BJ (cell line): Measurements from ENCODE around the gene MBTPS1. TPM values are rescaled to one million over a fixed set of nuclear protein-coding genes. Genes with fewer than 3 reads are reported as not detected.

Experiments used
- CTCF ChIA-PET: fragments of 350-600 bp; formaldehyde crosslinking; extraction: SDS; loops from one replicate; lab custom pipeline; 2021; ENCODE audit warnings: antibody characterized with exemption, inconsistent platforms; lab: Yijun Ruan, JAX
- POLR2A ChIA-PET: fragments of 300-600 bp; sonication (Branson Sonifier 250); formaldehyde crosslinking; extraction: SDS; loops from one replicate; lab custom pipeline; 2021; ENCODE audit warnings: antibody characterized with exemption; lab: Charles Lee
- DNase-seq: peaks from one replicate; pipeline ENCODE4 v3.0.0-alpha.2; 2011; ENCODE audit warnings: low read depth
- H3K27me3 ChIP-seq: 2 replicates; pipeline ENCODE4 v1.6.0; 2011; ENCODE audit warnings: low read length; ENCODE audit not compliant: control insufficient read depth, insufficient read depth
- H3K36me3 ChIP-seq: 2 replicates; pipeline ENCODE4 v1.5.1; 2011; ENCODE audit warnings: low read length; ENCODE audit not compliant: control insufficient read depth, insufficient read depth
- H3K4me3 ChIP-seq: 2 replicates; pipeline ENCODE4 v1.5.1; 2011; ENCODE audit warnings: low read depth, mild to moderate bottlenecking, control low read depth, low read length
- polyA plus RNA-seq: library from polyadenylated mRNA; depleted of rRNA; stranded (reverse); fragments of >200 nt; gene quantifications from 2 replicates; pipeline ENCODE4 v1.2.3, GENCODE V29; 2011
- TF ChIP-seq, protein P1 (sequence below): IDR thresholded peaks from 2 replicates; pipeline ENCODE4 v1.5.1; 2011; ENCODE audit warnings: low read depth, mild to moderate bottlenecking, control low read depth, inconsistent platforms, low read length, moderate library complexity; ENCODE audit not compliant: insufficient read depth

The MBTPS1 gene
- polyA plus RNA-seq, 1 experiment = 72.6 TPM

DNA sequence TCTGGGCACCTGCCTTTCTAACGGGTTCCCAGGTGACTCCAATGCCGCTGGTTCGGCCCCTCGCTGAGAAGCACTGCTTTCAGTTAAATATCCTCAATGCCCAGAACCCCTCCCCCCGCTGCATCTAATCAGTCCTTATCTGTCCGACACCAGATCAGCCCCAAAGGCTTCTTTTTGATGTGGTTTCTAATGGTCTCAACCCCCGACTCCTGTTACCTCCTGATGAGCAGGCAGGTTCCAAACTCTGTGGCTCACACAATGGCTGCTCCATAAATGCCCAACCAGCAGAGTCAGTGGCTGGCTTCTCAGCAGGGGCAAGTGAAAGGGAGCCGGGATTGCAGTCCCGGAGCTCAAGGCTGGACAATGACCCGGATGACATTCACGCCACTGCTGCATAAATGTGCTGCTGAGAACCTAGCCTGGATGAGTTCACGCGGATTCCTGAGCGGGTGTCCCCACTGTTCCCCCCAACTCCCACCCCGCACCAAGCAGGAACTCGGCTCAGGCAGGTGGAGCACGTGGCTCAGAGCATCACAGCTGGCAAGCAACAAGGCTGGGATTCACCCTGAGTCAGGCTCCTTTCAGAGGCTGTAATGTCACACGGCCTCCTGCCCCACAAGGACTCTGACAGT is 73.1 kb downstream of the MBTPS1 start:
- DNase-seq = no peak
- Histone ChIP-seq H3K27me3 (peaks cover 29% of the 10 kb centered on the region), H3K4me3 (no peak overlapping the region), H3K36me3 (no peaks in the 10 kb centered on the region)
- POLR2A ChIA-PET = no interaction called here
- TF ChIP-seq, protein P1, sequence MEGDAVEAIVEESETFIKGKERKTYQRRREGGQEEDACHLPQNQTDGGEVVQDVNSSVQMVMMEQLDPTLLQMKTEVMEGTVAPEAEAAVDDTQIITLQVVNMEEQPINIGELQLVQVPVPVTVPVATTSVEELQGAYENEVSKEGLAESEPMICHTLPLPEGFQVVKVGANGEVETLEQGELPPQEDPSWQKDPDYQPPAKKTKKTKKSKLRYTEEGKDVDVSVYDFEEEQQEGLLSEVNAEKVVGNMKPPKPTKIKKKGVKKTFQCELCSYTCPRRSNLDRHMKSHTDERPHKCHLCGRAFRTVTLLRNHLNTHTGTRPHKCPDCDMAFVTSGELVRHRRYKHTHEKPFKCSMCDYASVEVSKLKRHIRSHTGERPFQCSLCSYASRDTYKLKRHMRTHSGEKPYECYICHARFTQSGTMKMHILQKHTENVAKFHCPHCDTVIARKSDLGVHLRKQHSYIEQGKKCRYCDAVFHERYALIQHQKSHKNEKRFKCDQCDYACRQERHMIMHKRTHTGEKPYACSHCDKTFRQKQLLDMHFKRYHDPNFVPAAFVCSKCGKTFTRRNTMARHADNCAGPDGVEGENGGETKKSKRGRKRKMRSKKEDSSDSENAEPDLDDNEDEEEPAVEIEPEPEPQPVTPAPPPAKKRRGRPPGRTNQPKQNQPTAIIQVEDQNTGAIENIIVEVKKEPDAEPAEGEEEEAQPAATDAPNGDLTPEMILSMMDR = no peak
- CTCF ChIA-PET = interaction anchor here (0.5 to 6.6 kb wide), 3 partner anchors 8 to 87 kb away, joined by 4 to 34 read pairs (median 5); no protein-coding TSS in a partner anchor

DNA sequence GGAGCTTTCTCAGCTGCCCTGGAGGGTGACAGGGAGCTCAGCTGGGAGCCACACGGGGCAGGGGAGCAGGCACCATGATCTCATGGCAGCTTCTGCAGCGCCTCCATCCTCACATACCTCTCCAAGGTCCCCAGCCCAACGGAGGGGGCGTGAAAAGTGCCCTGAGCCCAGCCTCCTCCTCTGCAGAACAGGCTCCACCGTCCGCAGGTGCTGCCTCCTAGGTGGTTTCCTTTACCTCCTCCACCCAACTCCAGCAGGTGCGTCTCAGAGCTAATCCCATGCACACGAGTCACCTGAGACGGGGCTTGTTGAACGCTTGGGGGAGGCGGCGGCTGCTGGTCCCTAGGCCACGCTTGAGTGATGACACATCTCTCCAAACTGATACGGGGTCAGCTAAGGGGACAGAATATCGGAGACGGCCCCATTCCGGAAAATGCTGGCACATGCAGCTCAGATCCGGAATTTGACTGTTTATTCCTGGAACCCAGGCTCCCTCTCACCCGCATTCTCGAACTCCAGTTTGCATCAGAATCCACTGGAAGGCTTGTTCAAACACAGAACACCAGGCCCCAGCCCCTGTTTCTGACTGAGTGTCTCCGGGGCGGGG is 73.8 kb downstream of the MBTPS1 start:
- TF ChIP-seq, protein P1 = no peak
- Histone ChIP-seq H3K4me3 (no peak overlapping the region), H3K36me3 (no peaks in the 10 kb centered on the region), H3K27me3 (peaks cover 30% of the 10 kb centered on the region)
- POLR2A ChIA-PET = interaction anchor here (0.5 kb wide), 1 partner anchor 84 kb away, joined by 5 read pairs; no protein-coding TSS in a partner anchor
- CTCF ChIA-PET = interaction anchor here (6.6 kb wide), 1 partner anchor 86 kb away, joined by 34 read pairs; no protein-coding TSS in a partner anchor
- DNase-seq = no peak

DNA sequence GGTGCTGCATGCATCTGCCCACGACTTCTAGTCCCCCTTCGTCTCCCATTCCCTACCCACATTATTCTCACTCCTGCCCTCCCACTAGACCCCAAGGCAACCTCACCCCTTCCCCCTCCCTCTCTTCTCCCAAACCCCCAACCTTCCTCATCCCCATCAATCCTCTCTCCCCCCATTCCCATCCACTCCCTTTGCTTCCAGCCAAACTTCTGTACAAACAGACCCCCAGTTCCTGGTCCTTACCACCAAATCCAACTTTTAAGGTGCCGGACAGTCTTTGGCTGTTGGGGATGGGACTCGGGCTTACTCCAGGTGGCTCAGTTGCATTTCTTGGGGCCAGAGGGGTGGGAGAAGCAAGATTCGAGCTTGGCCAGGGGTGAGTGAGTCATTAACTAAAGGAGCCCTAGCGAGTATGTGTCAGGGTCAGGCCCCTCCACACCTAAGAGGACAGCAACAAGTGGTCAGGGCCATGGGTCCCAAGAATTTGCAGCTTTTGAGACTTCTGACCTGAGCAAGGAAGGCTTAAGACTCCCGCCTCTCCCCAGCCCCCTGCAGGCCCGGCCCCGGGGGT is 74.3 kb downstream of the MBTPS1 start, which contains the start of gene SLC38A8:
Gene SLC38A8 (minus strand): TSS at position 488 of the 571 bp plus-strand sequence. CDS start 638 bp downstream, outside the sequence.
- CTCF ChIA-PET = interaction anchor here (6.6 kb wide), 1 partner anchor 85 kb away, joined by 34 read pairs; no protein-coding TSS in a partner anchor
- TF ChIP-seq, protein P1 = no peak
- DNase-seq = no peak
- POLR2A ChIA-PET = interaction anchor here (0.5 kb wide), 1 partner anchor 83 kb away, joined by 5 read pairs; no protein-coding TSS in a partner anchor
- no peaks in the 10 kb centered on the region for H3K36me3 ChIP-seq
- H3K4me3 ChIP-seq = no peak within 1 kb of the TSS
- H3K27me3 ChIP-seq = peaks cover 30% of the 10 kb centered on the region

DNA sequence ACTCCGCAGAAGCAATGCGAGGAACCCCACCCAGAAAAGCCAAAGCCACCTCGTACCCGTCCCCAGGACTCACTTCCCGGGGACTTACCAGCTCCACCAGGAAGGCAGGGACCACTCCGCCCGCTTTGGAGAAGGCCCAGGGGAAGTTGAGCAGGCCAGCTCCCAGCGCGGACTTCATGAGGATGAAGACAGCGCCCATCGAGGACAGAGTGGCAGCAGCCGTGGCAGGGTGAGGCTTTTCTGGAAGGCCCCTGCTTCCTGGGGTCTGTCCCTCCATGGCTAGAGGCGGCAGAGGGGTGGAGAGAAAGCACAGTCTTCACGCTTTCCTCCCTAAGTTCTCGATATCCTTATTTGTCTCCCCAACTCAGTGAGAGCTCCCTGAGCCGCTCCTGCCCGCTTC is 74.9 kb downstream of the MBTPS1 start:
- TF ChIP-seq, protein P1 = no peak
- DNase-seq = no peak
- Histone ChIP-seq H3K4me3 (no peak overlapping the region), H3K27me3 (peaks cover 34% of the 10 kb centered on the region), H3K36me3 (no peaks in the 10 kb centered on the region)
- POLR2A ChIA-PET = no interaction called here
- CTCF ChIA-PET = interaction anchor here (1.4 to 6.6 kb wide), 5 partner anchors 13 to 88 kb away, joined by 4 to 34 read pairs (median 6); partner anchors contain the start of gene OSGIN1
